ENCODE measurements around the gene NPLOC4. TPM values are rescaled to one million over a fixed set of nuclear protein-coding genes. Genes with fewer than 3 reads are reported as not detected.
A peak's percentile ranks its signal among the peaks of the same experiment; 100 is the strongest.

NPLOC4 gene
- total and polyA plus RNA-seq, 8 donors = 50.5 to 122 (median 56.5) TPM

- Histone ChIP-seq H3K4me3 (peak overlapping the region; percentile 82 to 91), H3K36me3 (peaks cover 0 to 24% of the 10 kb centered on the region in 2 donors), H3K27me3 (peaks cover 0 to 11% of the 10 kb centered on the region in 2 donors), H3K27ac (peak overlapping the region; percentile 99 to 100), H3K4me1 (peaks cover 15 to 55% of the 10 kb centered on the region in 2 donors), H3K9me3 (no peaks in the 10 kb centered on the region)
- TF ChIP-seq CTCF (IDR thresholded peaks at IDR 0.05) = no peak
- intact Hi-C loops (cut with DNase I) = loop anchor here in 1 of 2 donors (5.0 kb wide), 1 partner anchor 118 kb away; the partner anchor contains the start of gene BAHCC1
- DNase-seq = peak; percentile 51 to 96 (median 84)
- peak; percentile 40 for ATAC-seq
Measured at GRCh38 chr17:81514739-81515529, 122.0 kb downstream of the NPLOC4 start.

- H3K27me3 ChIP-seq = peaks cover 0 to 6% of the 10 kb centered on the region in 2 donors
- H3K27ac ChIP-seq = peak overlapping the region; percentile 99 to 100
- no peak for DNase-seq
- ATAC-seq = no peak
- no peak for TF ChIP-seq CTCF (IDR thresholded peaks at IDR 0.05)
- H3K4me1 ChIP-seq = peaks cover 18 to 55% of the 10 kb centered on the region in 2 donors
- H3K9me3 ChIP-seq = no peaks in the 10 kb centered on the region
- H3K36me3 ChIP-seq = peaks cover 0 to 29% of the 10 kb centered on the region in 2 donors
- peak overlapping the region; percentile 82 to 91 for H3K4me3 ChIP-seq
- intact Hi-C loops (cut with DNase I) = loop anchor here in 1 of 2 donors (5.0 kb wide), 1 partner anchor 117 kb away; the partner anchor contains the start of gene BAHCC1
Measured at GRCh38 chr17:81514489-81514738, 122.5 kb downstream of the NPLOC4 start.

- TF ChIP-seq CTCF (IDR thresholded peaks at IDR 0.05) = no peak
- Histone ChIP-seq H3K27me3 (peaks cover 0 to 1% of the 10 kb centered on the region in 2 donors), H3K4me1 (peaks cover 23 to 55% of the 10 kb centered on the region in 2 donors), H3K9me3 (no peaks in the 10 kb centered on the region), H3K36me3 (peaks cover 0 to 34% of the 10 kb centered on the region in 2 donors), H3K27ac (peak overlapping the region; percentile 99 to 100), H3K4me3 (peak overlapping the region; percentile 82 to 91)
- ATAC-seq (peak; percentile 12), DNase-seq (peak; percentile 62 to 92 (median 70))
- intact Hi-C loops (cut with DNase I) = loop anchor here in 1 of 2 donors (5.0 kb wide), 1 partner anchor 117 kb away; the partner anchor contains the start of gene BAHCC1
Measured at GRCh38 chr17:81513753-81514488, 123.0 kb downstream of the NPLOC4 start.

GRCh38 chr17:81513372-81513752 is 123.5 kb downstream of the NPLOC4 start:
- no peak for TF ChIP-seq CTCF (IDR thresholded peaks at IDR 0.05)
- H3K27me3 ChIP-seq = no peaks in the 10 kb centered on the region
- peaks cover 19 to 55% of the 10 kb centered on the region in 2 donors for H3K4me1 ChIP-seq
- peak overlapping the region; percentile 82 to 91 for H3K4me3 ChIP-seq
- peak; percentile 34 for ATAC-seq
- H3K9me3 ChIP-seq = no peaks in the 10 kb centered on the region
- peaks cover 0 to 40% of the 10 kb centered on the region in 2 donors for H3K36me3 ChIP-seq
- H3K27ac ChIP-seq = peak overlapping the region; percentile 99 to 100
- intact Hi-C loops (cut with DNase I) = loop anchor here in 1 of 2 donors (5.0 kb wide), 1 partner anchor 116 kb away; the partner anchor contains the start of gene BAHCC1
- peak; percentile 63 to 89 (median 70) for DNase-seq
